ENCODE measurements around the gene IFIH1. TPM values are rescaled to one million over a fixed set of nuclear protein-coding genes. Genes with fewer than 3 reads are reported as not detected.

The IFIH1 gene
- total and polyA plus RNA-seq, 2 donors (not counting 1 experiment from before 2014, with no cell fraction given): 29.5 to 54.8 TPM

DNA sequence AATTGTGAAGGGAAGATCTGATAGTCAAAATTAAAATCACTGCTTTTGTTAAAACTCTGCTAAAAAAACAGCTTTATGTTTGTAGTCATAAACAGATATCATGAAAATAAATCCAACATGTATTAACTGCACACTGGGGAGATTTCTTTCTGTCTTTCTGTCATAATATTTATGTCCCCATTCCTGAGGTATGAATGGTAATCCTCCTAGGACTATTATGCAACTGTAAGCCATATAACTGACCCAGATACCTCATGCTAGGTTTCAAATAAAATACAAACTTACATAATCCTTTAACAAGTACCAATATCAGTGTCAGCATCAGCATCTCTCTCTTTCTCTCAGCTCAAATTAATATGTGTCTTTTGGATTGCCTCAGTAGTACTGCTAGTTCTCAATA is 18.2 kb downstream of the IFIH1 start:
- Mint-ChIP-seq H3K4me3 (no peak overlapping the region), H3K27me3 (no peaks in the 10 kb centered on the region), H3K9me3 (ENCODE audit: insufficient read depth) (no peaks in the 10 kb centered on the region), H3K4me1 (peaks cover 2% of the 10 kb centered on the region), H3K27ac (no peak overlapping the region)
- intact Hi-C loops (cut with micrococcal nuclease): loop anchor here (2.0 kb wide), 1 partner anchor 35 kb away; no protein-coding TSS in a partner anchor
- POLR2A ChIA-PET: no interaction called here
- DNase-seq (no peak), ATAC-seq (ENCODE audit: low read depth) (no peak)
- Histone ChIP-seq H3K27me3 (replicated peaks in 1 of 4; ENCODE audit: control extremely low read depth in 1 of 4, control insufficient read depth in 3 of 4, insufficient read depth in 4 of 4, low read length in 3 of 4) (no peaks in the 10 kb centered on the region), H3K27ac (ENCODE audit: low read length in 2 of 2) (no peak overlapping the region), H2AFZ (ENCODE audit: insufficient read depth, low read depth, low read length, poor library complexity, severe bottlenecking) (no peak overlapping the region), H3K4me1 (ENCODE audit: control insufficient read depth in 2 of 2, insufficient read depth in 2 of 2, low read length in 2 of 2) (no peaks in the 10 kb centered on the region), H3K36me3 (replicated peaks in 1 of 2; ENCODE audit: control extremely low read depth in 1 of 2, control insufficient read depth in 1 of 2, extremely low read depth in 1 of 2, insufficient read depth in 2 of 2, low read length in 1 of 2) (peaks cover 2 to 21% of the 10 kb centered on the region in 2 experiments), H3K79me2 (ENCODE audit: control insufficient read depth, insufficient read depth, low read length) (no peaks in the 10 kb centered on the region), H4K20me1 (ENCODE audit: control insufficient read depth, insufficient read depth, low read length, poor library complexity, severe bottlenecking) (no peaks in the 10 kb centered on the region), H3K9me3 (ENCODE audit: control extremely low read depth in 1 of 3, control insufficient read depth in 2 of 3, insufficient read depth in 1 of 3, low read length in 2 of 3) (no peaks in the 10 kb centered on the region), H3K4me2 (replicated peaks; ENCODE audit: low read depth, low read length, poor library complexity, severe bottlenecking) (no peak overlapping the region), H3K4me3 (ENCODE audit: control extremely low read depth in 1 of 5, extremely low read depth in 1 of 5, insufficient read depth in 1 of 5, low read depth in 2 of 5, low read length in 4 of 5) (no peak overlapping the region), H3K9ac (ENCODE audit: low read length) (no peak overlapping the region)
- no peak for TF ChIP-seq EZH2 (IDR thresholded peaks at IDR 0.05; ENCODE audit: borderline replicate concordance, insufficient read depth, low read depth, low read length, poor library complexity, severe bottlenecking)
- TF ChIP-seq CTCF (IDR thresholded peaks at IDR 0.05): no peak
- CTCF ChIA-PET: interaction anchor here (0.9 to 8.4 kb wide), 13 partner anchors 8 to 86 kb away, joined by 3 to 91 read pairs (median 7); partner anchors contain the start of genes GCA and IFIH1

- no peak overlapping the region for H3K27ac Mint-ChIP-seq
These were observed 19.7 kb downstream of the IFIH1 start for GRCh38 chr2:162298669-162299335.

More at GRCh38 chr2:162298669-162299335, 19.7 kb downstream of the IFIH1 start:
- intact Hi-C loops (cut with micrococcal nuclease): loop anchor here (1.0 kb wide), 1 partner anchor 78 kb away; no protein-coding TSS in a partner anchor
- Mint-ChIP-seq H3K27me3 (no peaks in the 10 kb centered on the region), H3K4me3 (no peak overlapping the region), H3K4me1 (peaks cover 2% of the 10 kb centered on the region), H3K9me3 (ENCODE audit: insufficient read depth) (no peaks in the 10 kb centered on the region)
- Histone ChIP-seq H3K4me3 (ENCODE audit: control extremely low read depth in 1 of 5, extremely low read depth in 1 of 5, insufficient read depth in 1 of 5, low read depth in 2 of 5, low read length in 4 of 5) (no peak overlapping the region), H2AFZ (ENCODE audit: insufficient read depth, low read depth, low read length, poor library complexity, severe bottlenecking) (no peak overlapping the region), H3K27ac (ENCODE audit: low read length in 2 of 2) (no peak overlapping the region), H4K20me1 (ENCODE audit: control insufficient read depth, insufficient read depth, low read length, poor library complexity, severe bottlenecking) (no peaks in the 10 kb centered on the region), H3K27me3 (replicated peaks in 1 of 4; ENCODE audit: control extremely low read depth in 1 of 4, control insufficient read depth in 3 of 4, insufficient read depth in 4 of 4, low read length in 3 of 4) (no peaks in the 10 kb centered on the region), H3K9me3 (ENCODE audit: control extremely low read depth in 1 of 3, control insufficient read depth in 2 of 3, insufficient read depth in 1 of 3, low read length in 2 of 3) (no peaks in the 10 kb centered on the region), H3K36me3 (replicated peaks in 1 of 2; ENCODE audit: control extremely low read depth in 1 of 2, control insufficient read depth in 1 of 2, extremely low read depth in 1 of 2, insufficient read depth in 2 of 2, low read length in 1 of 2) (peaks cover 2 to 19% of the 10 kb centered on the region in 2 experiments), H3K9ac (ENCODE audit: low read length) (no peak overlapping the region), H3K4me2 (replicated peaks; ENCODE audit: low read depth, low read length, poor library complexity, severe bottlenecking) (no peak overlapping the region), H3K4me1 (ENCODE audit: control insufficient read depth in 2 of 2, insufficient read depth in 2 of 2, low read length in 2 of 2) (no peaks in the 10 kb centered on the region), H3K79me2 (ENCODE audit: control insufficient read depth, insufficient read depth, low read length) (no peaks in the 10 kb centered on the region)
- 100% methylated on average over 5 of the region's 9 CpGs for WGBS (ENCODE audit: insufficient coverage)
- ChIA-PET CTCF (interaction anchor here (1.3 to 8.4 kb wide), 18 partner anchors 10 to 145 kb away, joined by 3 to 91 read pairs (median 8); partner anchors contain the start of gene IFIH1), POLR2A (interaction anchor here (1.1 kb wide), 1 partner anchor 19 kb away, joined by 6 read pairs; no protein-coding TSS in a partner anchor)
- TF ChIP-seq CTCF (IDR thresholded peaks at IDR 0.05) (no peak), EZH2 (IDR thresholded peaks at IDR 0.05; ENCODE audit: borderline replicate concordance, insufficient read depth, low read depth, low read length, poor library complexity, severe bottlenecking) (no peak)
- ATAC-seq (ENCODE audit: low read depth): no peak
- no peak for DNase-seq

All from B cell (primary cell).